IPS-18a (cell line): Measurements from ENCODE around the gene CRIP1.

Experiments used
- H3K27ac ChIP-seq: one replicate; pipeline ENCODE4 v1.5.1; 2013; ENCODE audit warnings: low read length
- H3K27me3 ChIP-seq: one replicate; pipeline ENCODE4 v1.6.1; 2013; ENCODE audit warnings: mild to moderate bottlenecking, low read length; ENCODE audit not compliant: control insufficient read depth, insufficient read depth
- H3K36me3 ChIP-seq: one replicate; pipeline ENCODE4 v1.6.1; 2013; ENCODE audit warnings: low read depth, low read length; ENCODE audit not compliant: control insufficient read depth
- H3K4me1 ChIP-seq: one replicate; pipeline ENCODE4 v1.6.1; 2013; ENCODE audit warnings: low read depth, low read length; ENCODE audit not compliant: control insufficient read depth
- H3K4me3 ChIP-seq: one replicate; pipeline ENCODE4 v1.5.1; 2013; ENCODE audit warnings: low read length
- H3K9ac ChIP-seq: one replicate; pipeline ENCODE4 v1.6.1; 2013; ENCODE audit warnings: mild to moderate bottlenecking, low read length, moderate library complexity
- H3K9me3 ChIP-seq: one replicate; pipeline ENCODE4 v1.6.1; 2013; ENCODE audit warnings: low read depth, low read length; ENCODE audit not compliant: control insufficient read depth

The CRIP1 gene

DNA sequence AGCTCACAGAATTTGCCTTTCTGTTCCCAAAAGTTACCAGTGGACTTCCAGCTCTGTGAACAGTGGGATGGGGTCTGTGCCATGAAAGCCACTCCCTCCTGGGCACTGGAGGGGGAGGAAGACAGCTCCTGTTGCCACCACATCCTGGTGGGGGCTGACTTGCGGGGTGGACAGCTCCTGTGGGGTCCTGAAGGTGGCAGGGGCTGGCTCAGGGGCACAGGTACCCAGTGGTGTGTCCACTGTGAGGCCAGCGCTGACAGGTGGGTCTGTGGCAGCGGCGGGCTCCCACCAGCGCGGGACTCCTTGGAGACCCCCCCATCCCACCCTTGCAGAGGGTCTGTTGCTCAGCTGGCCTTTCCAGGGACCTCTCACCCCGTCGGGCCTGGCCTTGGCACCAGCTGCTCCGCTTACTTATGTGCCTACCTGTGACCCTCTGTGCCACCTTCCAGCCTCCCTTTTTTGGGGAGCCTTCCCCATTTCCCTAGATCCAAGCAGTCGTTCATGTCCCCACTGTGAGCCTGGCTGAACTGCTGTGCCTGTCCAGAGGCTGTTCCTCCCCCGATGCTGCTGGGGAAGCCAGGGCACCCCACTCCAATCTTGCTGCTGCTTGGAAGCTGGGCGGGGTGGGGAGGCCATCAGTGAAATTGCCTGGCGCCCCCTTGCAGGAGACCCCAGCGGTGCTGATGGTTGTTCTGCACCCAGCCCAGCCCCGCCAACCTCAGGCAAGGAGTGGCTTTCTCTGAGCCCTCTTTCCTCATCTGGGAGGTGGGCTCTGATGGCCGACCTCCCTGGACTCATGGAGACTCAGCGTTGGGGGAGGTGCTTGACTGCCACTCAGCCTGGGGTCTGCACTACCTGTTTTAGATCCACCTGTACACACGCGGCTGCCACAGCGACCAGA lies 6.5 kb downstream of the CRIP1 start:
- Histone ChIP-seq H3K4me1 (peaks cover 4% of the 10 kb centered on the region), H3K27ac (no peak overlapping the region), H3K9ac (no peak overlapping the region), H3K4me3 (no peak overlapping the region), H3K36me3 (no peaks in the 10 kb centered on the region), H3K27me3 (peaks cover 14% of the 10 kb centered on the region), H3K9me3 (no peaks in the 10 kb centered on the region)

GRCh38 chr14:105493921-105494605 lies 7.4 kb downstream of the CRIP1 start:
- Histone ChIP-seq H3K27me3 (peaks cover 6% of the 10 kb centered on the region), H3K36me3 (no peaks in the 10 kb centered on the region), H3K4me1 (peaks cover 4% of the 10 kb centered on the region), H3K9ac (no peak overlapping the region), H3K27ac (no peak overlapping the region), H3K9me3 (no peaks in the 10 kb centered on the region), H3K4me3 (no peak overlapping the region)

DNA sequence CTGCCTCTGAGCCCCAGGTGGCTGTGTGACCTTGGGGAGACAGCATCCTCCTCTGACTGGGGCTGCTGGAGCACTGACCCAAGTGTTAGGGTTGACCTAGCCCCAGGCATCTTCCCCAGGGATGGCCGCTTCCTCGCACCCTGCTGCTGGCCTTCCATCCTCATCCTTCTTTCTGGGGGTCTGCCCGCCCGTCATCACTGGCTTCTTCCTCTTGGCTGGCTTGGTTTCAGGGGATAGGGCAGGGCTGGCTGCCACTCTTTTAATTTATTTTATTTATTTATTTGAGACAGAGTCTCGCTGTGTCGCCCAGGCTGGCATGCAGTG lies 7.9 kb downstream of the CRIP1 start:
- no peaks in the 10 kb centered on the region for H3K36me3 ChIP-seq
- peaks cover under 1% of the 10 kb centered on the region for H3K27me3 ChIP-seq
- no peak overlapping the region for H3K4me3 ChIP-seq
- no peak overlapping the region for H3K9ac ChIP-seq
- no peak overlapping the region for H3K27ac ChIP-seq
- H3K9me3 ChIP-seq = no peaks in the 10 kb centered on the region
- no peaks in the 10 kb centered on the region for H3K4me1 ChIP-seq

- H3K27me3 ChIP-seq = no peaks in the 10 kb centered on the region
- no peaks in the 10 kb centered on the region for H3K36me3 ChIP-seq
- no peak overlapping the region for H3K27ac ChIP-seq
- H3K9ac ChIP-seq = no peak overlapping the region
- H3K4me3 ChIP-seq = no peak overlapping the region
- no peaks in the 10 kb centered on the region for H3K9me3 ChIP-seq
- H3K4me1 ChIP-seq = no peaks in the 10 kb centered on the region
Measured at GRCh38 chr14:105495101-105495989, 8.7 kb downstream of the CRIP1 start.

- Histone ChIP-seq H3K9me3 (no peaks in the 10 kb centered on the region), H3K27ac (no peak overlapping the region), H3K27me3 (no peaks in the 10 kb centered on the region), H3K4me3 (no peak overlapping the region), H3K9ac (no peak overlapping the region), H3K4me1 (no peaks in the 10 kb centered on the region), H3K36me3 (no peaks in the 10 kb centered on the region)
Measured at GRCh38 chr14:105495990-105496830, 9.5 kb downstream of the CRIP1 start.

GRCh38 chr14:105496831-105497591 lies 10.3 kb downstream of the CRIP1 start:
- Histone ChIP-seq H3K9ac (no peak overlapping the region), H3K9me3 (no peaks in the 10 kb centered on the region), H3K36me3 (no peaks in the 10 kb centered on the region), H3K4me3 (no peak overlapping the region), H3K27me3 (no peaks in the 10 kb centered on the region), H3K4me1 (no peaks in the 10 kb centered on the region), H3K27ac (no peak overlapping the region)

DNA sequence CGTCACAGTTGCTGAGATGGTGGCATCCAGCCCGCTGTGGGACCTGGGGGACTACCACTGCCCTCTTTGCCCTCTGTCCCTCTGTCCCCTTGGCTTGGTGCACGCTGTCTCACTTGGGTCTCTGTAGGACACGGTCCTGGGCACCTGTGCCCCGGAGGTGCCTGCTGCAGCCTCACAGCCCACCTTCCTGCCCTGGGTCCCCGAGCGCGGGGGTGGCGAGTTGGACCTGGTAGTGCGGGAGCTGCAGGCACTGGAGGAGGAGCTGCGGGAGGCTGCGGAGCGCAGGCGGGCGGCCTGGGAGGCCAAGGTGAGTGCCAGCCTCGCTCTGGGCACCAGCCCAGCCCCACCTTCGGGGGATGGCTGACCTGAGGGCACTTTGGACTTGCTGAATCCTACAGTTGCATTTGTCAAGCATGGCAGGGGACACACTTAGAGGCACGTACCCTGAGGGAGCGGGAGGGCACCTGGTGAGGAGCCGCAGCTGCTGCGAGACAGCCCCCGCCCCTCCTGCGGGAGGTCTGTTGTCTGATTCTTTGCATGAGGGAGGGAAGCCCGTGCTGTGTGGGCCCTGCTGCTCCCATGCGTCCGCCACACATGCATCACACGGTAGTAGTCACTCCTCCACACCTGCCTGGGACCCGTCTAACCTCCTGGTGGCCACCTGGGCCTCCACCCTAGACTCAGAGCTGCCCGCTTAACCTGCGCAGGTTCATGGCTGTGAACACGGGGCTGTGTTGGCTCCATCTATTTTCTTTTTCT lies 11.2 kb downstream of the CRIP1 start:
- Histone ChIP-seq H3K36me3 (no peaks in the 10 kb centered on the region), H3K9me3 (no peaks in the 10 kb centered on the region), H3K27me3 (no peaks in the 10 kb centered on the region), H3K4me3 (no peak overlapping the region), H3K27ac (no peak overlapping the region), H3K9ac (no peak overlapping the region), H3K4me1 (no peaks in the 10 kb centered on the region)

DNA sequence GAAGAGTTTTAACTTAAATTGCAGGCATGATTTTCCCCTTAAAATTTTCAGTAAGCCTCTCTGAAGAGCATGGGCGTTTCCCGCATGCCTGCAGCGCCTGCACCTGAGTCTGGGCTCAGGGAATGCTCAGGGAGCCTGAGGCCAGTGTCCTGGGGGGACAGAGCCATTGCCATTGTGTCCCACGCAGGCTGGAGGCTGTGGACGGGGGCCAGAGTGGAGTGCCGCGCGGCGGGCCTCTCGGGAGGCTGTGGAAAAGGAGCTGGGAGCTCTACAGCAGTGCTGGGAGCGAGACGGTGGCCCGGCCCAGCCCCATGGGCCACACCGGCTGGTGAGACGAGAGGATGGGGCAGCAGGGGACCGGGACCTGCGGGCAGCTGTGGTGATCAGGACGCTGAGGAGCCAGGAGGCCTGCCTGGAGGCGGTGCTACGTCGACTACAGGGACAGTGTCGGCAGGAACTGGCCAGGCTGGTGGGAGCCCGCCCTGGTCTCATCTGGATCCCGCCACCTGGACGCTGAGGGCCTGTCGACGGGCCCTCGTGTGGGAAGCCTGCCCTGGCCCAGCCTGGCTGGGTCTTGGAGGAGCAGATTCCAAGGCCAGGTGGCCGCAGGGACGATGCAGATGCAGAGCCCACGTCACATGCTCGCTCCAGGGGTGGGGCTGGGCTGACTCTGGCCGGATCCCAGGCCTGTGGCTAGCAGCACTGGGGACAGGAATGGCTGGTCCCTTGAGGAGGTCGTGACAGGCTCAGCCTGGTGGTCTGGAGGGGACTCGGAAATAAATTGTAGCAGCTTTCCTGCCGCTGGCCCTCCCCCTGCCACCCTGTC lies 12.0 kb downstream of the CRIP1 start:
- no peaks in the 10 kb centered on the region for H3K36me3 ChIP-seq

GRCh38 chr14:105499256-105500035 lies 12.8 kb downstream of the CRIP1 start:
- no peak overlapping the region for H3K4me3 ChIP-seq
- H3K9ac ChIP-seq = no peak overlapping the region
- H3K36me3 ChIP-seq = no peaks in the 10 kb centered on the region
- H3K4me1 ChIP-seq = no peaks in the 10 kb centered on the region
- no peak overlapping the region for H3K27ac ChIP-seq
- H3K27me3 ChIP-seq = no peaks in the 10 kb centered on the region
- no peaks in the 10 kb centered on the region for H3K9me3 ChIP-seq

More for the DNA sequence above, 12.0 kb downstream of the CRIP1 start:
- no peak overlapping the region for H3K4me3 ChIP-seq
- no peaks in the 10 kb centered on the region for H3K4me1 ChIP-seq
- no peaks in the 10 kb centered on the region for H3K27me3 ChIP-seq
- H3K9me3 ChIP-seq = no peaks in the 10 kb centered on the region
- no peak overlapping the region for H3K9ac ChIP-seq
- no peak overlapping the region for H3K27ac ChIP-seq
